Stomach smooth muscle (tissue), 2 donors: ENCODE measurements around the gene FLT1.

Source experiments
- H3K27ac ChIP-seq: one replicate; pipeline ENCODE4 v1.7.0; 2013; ENCODE audit warnings: mild to moderate bottlenecking, low read length, inconsistent platforms
- H3K27me3 ChIP-seq, 2 donors: one replicate each; pipeline ENCODE4 v1.7.0; 2013; ENCODE audit warnings: low read length in 2 of 2; ENCODE audit not compliant: insufficient read depth in 2 of 2, control insufficient read depth in 1 of 2
- H3K36me3 ChIP-seq, 2 donors: one replicate each; pipeline ENCODE4 v1.7.0; 2013; ENCODE audit warnings: low read length in 2 of 2; ENCODE audit not compliant: control insufficient read depth in 2 of 2, insufficient read depth in 2 of 2
- H3K4me1 ChIP-seq: one replicate; pipeline ENCODE4 v1.7.0; 2013; ENCODE audit warnings: low read length; ENCODE audit not compliant: control insufficient read depth, insufficient read depth
- H3K4me3 ChIP-seq, 2 donors: one replicate each; pipeline ENCODE4 v1.7.0; 2013; ENCODE audit warnings: low read length in 2 of 2
- H3K9ac ChIP-seq, 2 donors: one replicate each; pipeline ENCODE4 v1.7.0; 2013; ENCODE audit warnings: low read length in 2 of 2, mild to moderate bottlenecking in 1 of 2
- H3K9me3 ChIP-seq, 2 donors: one replicate each; pipeline ENCODE4 v1.7.0; 2013; ENCODE audit warnings: low read length in 2 of 2; ENCODE audit not compliant: control insufficient read depth in 2 of 2
- donor health status: healthy.
- donor health status: Pancreatic carcinoma.

Gene FLT1

DNA sequence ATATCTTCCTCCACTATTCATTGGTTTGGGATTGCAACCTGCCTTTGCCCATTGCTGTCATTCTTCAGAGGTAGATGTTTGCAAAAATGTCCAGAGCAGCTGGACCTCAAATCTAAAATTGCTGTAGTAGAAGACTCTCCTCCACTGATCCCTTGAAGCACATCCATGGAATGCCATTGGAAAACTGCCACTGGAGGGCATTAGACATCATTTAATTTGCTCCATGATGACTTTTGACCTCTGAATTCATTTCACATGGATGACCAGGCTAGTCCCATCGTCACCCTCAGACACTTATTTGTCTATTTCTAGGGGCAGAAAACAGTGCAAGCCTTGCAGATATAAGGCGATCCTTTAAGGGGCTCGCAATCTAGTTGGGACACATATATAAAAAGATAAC is 33.9 kb upstream of the FLT1 start:
- no peak overlapping the region for H3K27ac ChIP-seq
- no peaks in the 10 kb centered on the region for H3K9me3 ChIP-seq
- peaks cover 26 to 46% of the 10 kb centered on the region in 2 donors for H3K27me3 ChIP-seq
- peaks cover 14% of the 10 kb centered on the region for H3K4me1 ChIP-seq
- no peaks in the 10 kb centered on the region for H3K36me3 ChIP-seq
- H3K9ac ChIP-seq, result no peak overlapping the region
- no peak overlapping the region for H3K4me3 ChIP-seq

GRCh38 chr13:28528388-28528787 is 33.5 kb upstream of the FLT1 start:
- no peak overlapping the region for H3K27ac ChIP-seq
- peaks cover 26 to 43% of the 10 kb centered on the region in 2 donors for H3K27me3 ChIP-seq
- H3K4me3 ChIP-seq, result no peak overlapping the region
- peaks cover 14% of the 10 kb centered on the region for H3K4me1 ChIP-seq
- no peaks in the 10 kb centered on the region for H3K9me3 ChIP-seq
- no peaks in the 10 kb centered on the region for H3K36me3 ChIP-seq
- H3K9ac ChIP-seq, result no peak overlapping the region

DNA sequence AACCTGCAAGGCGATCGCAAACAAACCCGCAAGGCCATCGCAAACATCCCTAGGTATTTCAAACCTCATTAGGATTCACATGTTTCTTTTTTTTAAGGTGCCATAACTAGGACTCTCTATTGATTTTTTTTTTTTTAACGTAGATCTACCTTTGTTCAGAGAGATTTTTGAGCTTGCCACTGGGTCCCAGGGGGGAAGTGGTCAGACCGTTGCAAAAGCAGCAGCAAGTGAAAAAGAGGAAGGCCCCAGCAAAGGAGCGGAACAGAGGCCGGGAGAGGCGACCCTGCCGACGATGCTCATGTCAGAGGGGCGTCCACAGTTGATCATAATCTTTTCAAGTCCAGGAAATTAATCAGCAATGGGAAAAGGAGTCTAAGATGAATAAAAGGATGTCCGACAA is 32.7 kb upstream of the FLT1 start:
- Histone ChIP-seq H3K36me3 (no peaks in the 10 kb centered on the region), H3K27me3 (peaks cover 24 to 35% of the 10 kb centered on the region in 2 donors), H3K27ac (no peak overlapping the region), H3K9ac (no peak overlapping the region), H3K9me3 (no peaks in the 10 kb centered on the region), H3K4me3 (no peak overlapping the region), H3K4me1 (peaks cover 12% of the 10 kb centered on the region)

GRCh38 chr13:28526876-28527275 is 31.9 kb upstream of the FLT1 start:
- H3K4me3 ChIP-seq, result no peak overlapping the region
- H3K27me3 ChIP-seq, result peaks cover 22 to 28% of the 10 kb centered on the region in 2 donors
- no peaks in the 10 kb centered on the region for H3K9me3 ChIP-seq
- H3K4me1 ChIP-seq, result peaks cover 8% of the 10 kb centered on the region
- H3K9ac ChIP-seq, result no peak overlapping the region
- no peak overlapping the region for H3K27ac ChIP-seq
- H3K36me3 ChIP-seq, result no peaks in the 10 kb centered on the region

DNA sequence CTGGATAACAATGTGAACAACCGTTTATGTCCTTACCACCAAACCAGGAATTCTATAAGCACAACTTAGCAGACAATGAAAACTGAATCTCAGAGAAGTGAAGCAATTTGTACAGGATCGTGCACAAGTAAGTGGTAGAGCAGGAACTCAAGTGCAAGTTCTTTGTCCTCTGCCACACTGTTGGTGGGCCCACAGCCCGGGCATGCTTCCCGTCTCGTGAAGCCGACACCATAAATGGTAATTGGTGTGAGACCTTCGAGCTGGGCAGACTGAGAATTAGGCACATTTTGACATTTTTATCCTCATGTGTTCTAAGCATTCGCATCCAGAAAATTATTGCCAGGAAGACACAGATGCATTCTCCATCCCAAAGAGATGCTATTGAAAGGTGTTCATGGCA is 27.9 kb upstream of the FLT1 start:
- H3K4me1 ChIP-seq, result no peaks in the 10 kb centered on the region
- no peaks in the 10 kb centered on the region for H3K36me3 ChIP-seq
- no peak overlapping the region for H3K4me3 ChIP-seq
- H3K27ac ChIP-seq, result no peak overlapping the region
- H3K9me3 ChIP-seq, result no peaks in the 10 kb centered on the region
- H3K9ac ChIP-seq, result no peak overlapping the region
- peaks cover 0 to 4% of the 10 kb centered on the region in 2 donors for H3K27me3 ChIP-seq

DNA sequence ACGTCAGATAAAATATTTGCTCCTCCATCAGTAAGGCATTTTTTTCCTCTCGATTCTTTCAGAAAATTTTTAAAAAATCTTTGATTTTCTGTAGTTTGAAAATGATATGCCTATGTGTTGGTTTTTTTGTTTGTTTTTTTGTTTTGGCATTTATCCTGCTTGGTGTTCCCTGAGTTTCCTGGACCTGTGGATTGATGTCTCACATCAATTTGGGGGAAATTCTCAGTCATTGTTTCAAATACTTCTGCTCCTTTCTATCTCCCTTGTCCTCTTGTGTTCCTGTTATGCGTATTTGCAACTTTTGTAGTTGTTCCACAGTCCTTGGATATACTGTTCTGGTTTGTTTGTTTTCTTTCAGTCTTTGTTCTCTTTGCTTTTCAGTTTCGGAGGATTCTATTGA is 18.8 kb upstream of the FLT1 start:
- H3K4me1 ChIP-seq, result no peaks in the 10 kb centered on the region
- no peaks in the 10 kb centered on the region for H3K36me3 ChIP-seq
- H3K9ac ChIP-seq, result no peak overlapping the region
- no peak overlapping the region for H3K4me3 ChIP-seq
- no peaks in the 10 kb centered on the region for H3K9me3 ChIP-seq
- no peak overlapping the region for H3K27ac ChIP-seq
- H3K27me3 ChIP-seq, result no peaks in the 10 kb centered on the region

GRCh38 chr13:28510542-28510941 is 15.6 kb upstream of the FLT1 start:
- no peaks in the 10 kb centered on the region for H3K9me3 ChIP-seq

DNA sequence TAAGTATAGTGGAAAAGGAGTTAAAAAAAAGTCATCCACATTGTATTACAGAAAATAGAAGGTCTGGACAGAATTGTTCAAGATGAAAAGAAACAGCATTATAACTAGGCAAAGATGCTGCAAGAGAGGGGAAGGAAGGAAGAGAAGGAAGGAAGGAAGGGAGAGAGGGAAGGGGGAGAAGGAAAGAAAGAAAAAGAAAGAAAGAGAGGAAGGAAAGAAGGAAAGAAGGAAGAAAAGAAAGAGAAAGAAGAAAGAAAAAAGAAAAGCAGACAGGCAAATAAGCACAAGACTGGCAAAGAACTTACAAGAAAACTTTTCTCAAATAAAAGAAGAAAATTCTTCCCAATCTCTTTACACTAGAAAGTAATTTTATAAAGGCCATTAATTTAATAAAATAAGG is 15.1 kb upstream of the FLT1 start:
- Histone ChIP-seq H3K9ac (no peak overlapping the region), H3K27me3 (peaks cover 0 to 2% of the 10 kb centered on the region in 2 donors), H3K9me3 (no peaks in the 10 kb centered on the region), H3K36me3 (no peaks in the 10 kb centered on the region), H3K27ac (no peak overlapping the region), H3K4me1 (no peaks in the 10 kb centered on the region), H3K4me3 (no peak overlapping the region)

More at GRCh38 chr13:28510542-28510941, 15.6 kb upstream of the FLT1 start:
- Histone ChIP-seq H3K4me1 (no peaks in the 10 kb centered on the region), H3K27ac (no peak overlapping the region), H3K27me3 (peaks cover 0 to 1% of the 10 kb centered on the region in 2 donors), H3K9ac (no peak overlapping the region), H3K36me3 (no peaks in the 10 kb centered on the region), H3K4me3 (no peak overlapping the region)

GRCh38 chr13:28505543-28506135 is 10.7 kb upstream of the FLT1 start:
- Histone ChIP-seq H3K27ac (no peak overlapping the region), H3K9ac (no peak overlapping the region), H3K4me1 (no peaks in the 10 kb centered on the region), H3K4me3 (no peak overlapping the region), H3K27me3 (peaks cover 0 to 4% of the 10 kb centered on the region in 2 donors), H3K36me3 (no peaks in the 10 kb centered on the region), H3K9me3 (no peaks in the 10 kb centered on the region)

- H3K9me3 ChIP-seq, result no peaks in the 10 kb centered on the region
- no peaks in the 10 kb centered on the region for H3K4me1 ChIP-seq
- H3K9ac ChIP-seq, result no peak overlapping the region
- H3K27ac ChIP-seq, result no peak overlapping the region
- peaks cover 0 to 4% of the 10 kb centered on the region in 2 donors for H3K27me3 ChIP-seq
- H3K4me3 ChIP-seq, result no peak overlapping the region
- H3K36me3 ChIP-seq, result no peaks in the 10 kb centered on the region
Measured at GRCh38 chr13:28503182-28503967, 8.4 kb upstream of the FLT1 start.

- Histone ChIP-seq H3K36me3 (no peaks in the 10 kb centered on the region), H3K27ac (no peak overlapping the region), H3K27me3 (peaks cover 4 to 6% of the 10 kb centered on the region in 2 donors), H3K4me3 (no peak overlapping the region), H3K4me1 (no peaks in the 10 kb centered on the region), H3K9me3 (no peaks in the 10 kb centered on the region), H3K9ac (no peak overlapping the region)
Measured at GRCh38 chr13:28501547-28501946, 6.6 kb upstream of the FLT1 start.
